Fibroblast of lung (primary cell): ENCODE data around the gene UGT1A1.

Source experiments
- EZH2 ChIP-seq: IDR thresholded peaks from 2 replicates; pipeline ENCODE4 v1.5.1; 2012; ENCODE audit warnings: low read length, control low read depth, mild to moderate bottlenecking; ENCODE audit errors: missing control alignments
- TF ChIP-seq, protein P1 (sequence below), 2 donors: IDR thresholded peaks in 1 of 2; conservative IDR thresholded peaks in 1 of 2; 1 replicate in 1 of 2; 2 replicates in 1 of 2; pipeline ENCODE4 v1.5.1; 2011 to 2012; ENCODE audit warnings: low read length in 2 of 2, control low read depth in 1 of 2, inconsistent platforms in 1 of 2, low read depth in 1 of 2, mild to moderate bottlenecking in 1 of 2

DNA sequence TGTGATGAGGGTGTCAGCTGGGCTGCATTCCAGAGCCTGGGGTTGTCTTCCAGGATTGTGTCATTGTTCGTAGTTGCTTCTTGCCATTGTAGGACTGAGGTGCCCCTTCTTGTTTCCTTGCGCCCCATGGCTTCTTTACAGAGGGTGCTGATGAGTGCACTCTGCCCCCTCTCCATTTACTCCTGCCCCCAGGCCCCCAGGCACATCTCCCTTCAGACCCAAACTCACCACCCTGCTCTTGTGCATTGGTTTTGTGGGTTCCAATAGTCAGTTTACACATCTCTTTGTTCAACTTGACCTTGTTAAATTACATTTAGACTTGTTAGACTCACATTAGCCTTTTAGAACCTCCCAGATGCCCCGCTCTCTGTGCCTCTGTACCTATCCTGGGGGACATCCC lies 61.1 kb downstream of the UGT1A1 start:
- no peak for TF ChIP-seq EZH2
- TF ChIP-seq, protein P1, sequence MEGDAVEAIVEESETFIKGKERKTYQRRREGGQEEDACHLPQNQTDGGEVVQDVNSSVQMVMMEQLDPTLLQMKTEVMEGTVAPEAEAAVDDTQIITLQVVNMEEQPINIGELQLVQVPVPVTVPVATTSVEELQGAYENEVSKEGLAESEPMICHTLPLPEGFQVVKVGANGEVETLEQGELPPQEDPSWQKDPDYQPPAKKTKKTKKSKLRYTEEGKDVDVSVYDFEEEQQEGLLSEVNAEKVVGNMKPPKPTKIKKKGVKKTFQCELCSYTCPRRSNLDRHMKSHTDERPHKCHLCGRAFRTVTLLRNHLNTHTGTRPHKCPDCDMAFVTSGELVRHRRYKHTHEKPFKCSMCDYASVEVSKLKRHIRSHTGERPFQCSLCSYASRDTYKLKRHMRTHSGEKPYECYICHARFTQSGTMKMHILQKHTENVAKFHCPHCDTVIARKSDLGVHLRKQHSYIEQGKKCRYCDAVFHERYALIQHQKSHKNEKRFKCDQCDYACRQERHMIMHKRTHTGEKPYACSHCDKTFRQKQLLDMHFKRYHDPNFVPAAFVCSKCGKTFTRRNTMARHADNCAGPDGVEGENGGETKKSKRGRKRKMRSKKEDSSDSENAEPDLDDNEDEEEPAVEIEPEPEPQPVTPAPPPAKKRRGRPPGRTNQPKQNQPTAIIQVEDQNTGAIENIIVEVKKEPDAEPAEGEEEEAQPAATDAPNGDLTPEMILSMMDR (conservative IDR thresholded peaks at IDR 0.05 in 1 of 2, IDR thresholded peaks at IDR 0.05 in 1 of 2; ENCODE audit: low read depth in 1 of 2, low read length in 2 of 2), result no peak
